HG03175 (cell line): ENCODE results near the gene RPS13.
"Not testable (repeated sequence)": the region's sequence is repeated elsewhere in the genome, so short reads cannot be mapped to it uniquely, and the experiment has no call there.

ENCODE experiments used
- ATAC-seq: cut with Tn5 transposase; IDR thresholded peaks from one replicate; pipeline ENCODE4 v1.9.1; 2021; ENCODE audit warnings: mild to moderate bottlenecking, moderate library complexity; ENCODE audit not compliant: unreplicated experiment

Gene RPS13

GRCh38 chr11:17036666-17037658 is 40.5 kb downstream of the RPS13 start:
- ATAC-seq = no peak

- not testable (repeated sequence) for ATAC-seq
Observed at GRCh38 chr11:17034027-17034426, 43.4 kb downstream of the RPS13 start.

- ATAC-seq = no peak
Observed at GRCh38 chr11:17026487-17027082, 50.9 kb downstream of the RPS13 start.

- no peak for ATAC-seq
Observed at GRCh38 chr11:17024924-17025323, 52.5 kb downstream of the RPS13 start.
